ENCODE results near the gene TCF4.

The TCF4 gene

DNA sequence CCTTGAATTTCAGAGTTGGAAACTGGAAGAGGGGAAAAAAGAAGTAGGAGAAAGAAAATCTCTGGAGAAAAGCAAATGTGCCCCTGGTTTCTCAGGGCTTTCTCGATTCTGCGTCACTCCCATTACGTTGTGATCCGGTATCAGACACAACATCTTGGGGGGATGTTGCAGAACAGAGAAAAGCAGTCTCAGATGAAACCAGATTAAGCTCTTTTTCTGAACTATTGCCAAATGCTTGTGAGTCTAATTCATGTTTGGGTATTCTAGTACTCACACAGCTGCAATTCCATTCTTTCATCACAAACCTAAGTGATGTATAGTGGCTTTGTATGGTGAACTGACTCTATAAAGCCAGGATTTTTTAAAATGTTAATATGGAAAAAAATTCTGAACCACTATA, 233.2 kb downstream of the TCF4 start:
- no peak overlapping the region for H3K27ac Mint-ChIP-seq
- H3K4me1 Mint-ChIP-seq: peaks cover 45% of the 10 kb centered on the region

DNA sequence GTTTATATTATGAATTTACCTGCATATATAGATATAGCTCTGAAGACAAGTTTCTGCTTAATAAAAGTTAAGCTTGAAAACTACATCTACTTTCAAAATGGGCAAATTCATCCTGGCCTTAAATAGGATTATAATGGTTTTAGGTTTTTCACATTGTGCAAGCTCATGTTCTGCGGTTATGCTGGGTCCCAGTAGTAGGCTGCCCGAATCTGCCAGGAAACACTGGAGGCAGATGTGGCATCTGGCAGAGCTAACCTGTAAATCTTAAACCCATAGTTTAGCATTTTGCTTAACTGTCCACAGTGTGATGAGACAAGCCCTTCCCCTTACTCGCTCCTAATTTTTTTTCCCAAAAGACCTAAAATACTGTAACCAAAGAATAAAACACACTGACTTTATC, 234.2 kb downstream of the TCF4 start:
- H3K4me3 Mint-ChIP-seq: no peak overlapping the region
- H3K27me3 Mint-ChIP-seq (ENCODE audit: low read depth, poor library complexity): no peaks in the 10 kb centered on the region
- peaks cover 48% of the 10 kb centered on the region for H3K4me1 Mint-ChIP-seq
- TF ChIP-seq, protein P1, sequence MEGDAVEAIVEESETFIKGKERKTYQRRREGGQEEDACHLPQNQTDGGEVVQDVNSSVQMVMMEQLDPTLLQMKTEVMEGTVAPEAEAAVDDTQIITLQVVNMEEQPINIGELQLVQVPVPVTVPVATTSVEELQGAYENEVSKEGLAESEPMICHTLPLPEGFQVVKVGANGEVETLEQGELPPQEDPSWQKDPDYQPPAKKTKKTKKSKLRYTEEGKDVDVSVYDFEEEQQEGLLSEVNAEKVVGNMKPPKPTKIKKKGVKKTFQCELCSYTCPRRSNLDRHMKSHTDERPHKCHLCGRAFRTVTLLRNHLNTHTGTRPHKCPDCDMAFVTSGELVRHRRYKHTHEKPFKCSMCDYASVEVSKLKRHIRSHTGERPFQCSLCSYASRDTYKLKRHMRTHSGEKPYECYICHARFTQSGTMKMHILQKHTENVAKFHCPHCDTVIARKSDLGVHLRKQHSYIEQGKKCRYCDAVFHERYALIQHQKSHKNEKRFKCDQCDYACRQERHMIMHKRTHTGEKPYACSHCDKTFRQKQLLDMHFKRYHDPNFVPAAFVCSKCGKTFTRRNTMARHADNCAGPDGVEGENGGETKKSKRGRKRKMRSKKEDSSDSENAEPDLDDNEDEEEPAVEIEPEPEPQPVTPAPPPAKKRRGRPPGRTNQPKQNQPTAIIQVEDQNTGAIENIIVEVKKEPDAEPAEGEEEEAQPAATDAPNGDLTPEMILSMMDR (IDR thresholded peaks at IDR 0.05): no peak
- peak overlapping the region; percentile 15 for H3K27ac Mint-ChIP-seq
- H3K36me3 Mint-ChIP-seq (ENCODE audit: low read depth): peaks cover 5% of the 10 kb centered on the region
- H3K9me3 Mint-ChIP-seq: no peaks in the 10 kb centered on the region
- no peak for DNase-seq

More for the DNA sequence above, 233.2 kb downstream of the TCF4 start:
- H3K27me3 Mint-ChIP-seq (ENCODE audit: low read depth, poor library complexity): no peaks in the 10 kb centered on the region
- H3K36me3 Mint-ChIP-seq (ENCODE audit: low read depth): peaks cover 13% of the 10 kb centered on the region
- DNase-seq: no peak
- no peaks in the 10 kb centered on the region for H3K9me3 Mint-ChIP-seq
- H3K4me3 Mint-ChIP-seq: no peak overlapping the region
- TF ChIP-seq, protein P1 (IDR thresholded peaks at IDR 0.05): no peak

DNA sequence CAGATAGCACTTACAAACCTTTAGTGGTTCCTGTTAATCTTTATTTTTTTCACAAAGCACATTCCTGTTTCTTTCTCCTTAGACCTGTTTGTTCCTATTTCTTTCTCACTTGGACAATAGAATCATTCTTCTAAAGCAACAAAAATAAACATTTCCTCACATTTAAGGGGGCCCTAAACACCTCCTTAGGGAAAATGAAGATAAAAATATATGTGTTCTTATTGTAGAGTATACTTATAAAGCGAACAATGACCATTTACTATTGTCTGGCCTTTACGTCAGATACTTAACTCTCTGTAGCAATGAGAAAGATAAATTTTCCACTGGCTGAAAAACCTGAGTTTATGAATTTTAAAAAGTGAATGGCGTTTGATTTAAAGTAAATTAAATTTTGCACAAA, 234.6 kb downstream of the TCF4 start:
- peaks cover 48% of the 10 kb centered on the region for H3K4me1 Mint-ChIP-seq
- TF ChIP-seq, protein P1 (IDR thresholded peaks at IDR 0.05): no peak
- no peak overlapping the region for H3K4me3 Mint-ChIP-seq
- H3K36me3 Mint-ChIP-seq (ENCODE audit: low read depth): peaks cover 5% of the 10 kb centered on the region
- no peaks in the 10 kb centered on the region for H3K9me3 Mint-ChIP-seq
- no peaks in the 10 kb centered on the region for H3K27me3 Mint-ChIP-seq (ENCODE audit: low read depth, poor library complexity)
- H3K27ac Mint-ChIP-seq: no peak overlapping the region
- DNase-seq: no peak

DNA sequence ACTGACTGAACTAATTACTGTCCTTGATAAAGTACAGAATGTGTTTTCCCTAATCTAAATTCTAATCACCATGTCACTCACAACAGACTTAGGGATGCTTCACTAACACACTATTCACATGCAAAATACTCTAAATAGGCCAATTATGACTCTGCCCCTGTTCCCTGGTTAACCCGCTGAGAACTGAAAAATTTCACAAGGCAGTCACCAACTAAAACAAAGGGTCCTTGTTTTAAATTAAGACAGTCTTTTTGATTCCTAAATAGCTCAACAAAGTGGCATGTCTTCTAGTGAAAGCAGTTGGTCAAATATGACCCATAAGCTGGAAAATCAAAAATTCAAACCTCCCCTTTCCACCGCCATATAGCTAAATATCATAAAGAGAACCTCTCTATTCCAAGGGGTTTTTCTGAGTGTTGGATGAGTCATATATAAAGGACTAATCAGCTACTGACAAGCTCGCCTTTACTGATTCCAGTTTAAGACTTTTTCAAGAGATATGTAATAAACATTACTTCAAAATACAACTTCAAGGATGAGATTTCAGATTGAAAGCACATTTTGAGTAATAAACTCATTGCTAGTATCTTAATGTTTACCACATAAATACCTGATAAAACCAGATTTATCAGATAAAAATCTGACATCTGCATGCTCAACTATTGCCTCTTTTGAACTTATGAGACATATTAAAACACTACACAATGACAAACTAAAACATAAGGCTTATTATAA, 235.8 kb downstream of the TCF4 start:
- H3K27ac Mint-ChIP-seq: no peak overlapping the region
- H3K36me3 Mint-ChIP-seq (ENCODE audit: low read depth): peaks cover 5% of the 10 kb centered on the region
- no peaks in the 10 kb centered on the region for H3K9me3 Mint-ChIP-seq
- peaks cover 53% of the 10 kb centered on the region for H3K4me1 Mint-ChIP-seq
- DNase-seq: no peak
- TF ChIP-seq, protein P1 (IDR thresholded peaks at IDR 0.05): no peak
- no peak overlapping the region for H3K4me3 Mint-ChIP-seq
- no peaks in the 10 kb centered on the region for H3K27me3 Mint-ChIP-seq (ENCODE audit: low read depth, poor library complexity)

DNA sequence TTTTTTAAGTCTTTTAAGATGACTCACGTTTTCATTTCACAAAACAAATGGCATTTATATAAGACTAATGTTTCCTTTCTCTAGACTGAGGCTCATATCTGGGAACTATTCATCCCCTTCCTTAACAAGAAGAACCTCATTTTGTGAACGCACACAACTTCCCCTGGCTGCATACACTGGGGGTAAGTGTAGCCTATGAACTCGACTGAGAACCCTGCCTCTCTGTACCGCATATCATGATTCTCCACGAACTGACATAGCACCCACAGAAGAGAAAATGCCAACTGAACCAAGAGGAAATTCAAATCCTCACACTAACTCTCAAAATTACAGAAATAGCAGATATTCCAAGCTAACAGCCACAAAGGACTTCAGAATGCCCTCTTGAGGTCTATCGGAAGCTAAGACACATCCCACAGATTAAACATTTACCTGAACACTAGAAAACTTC, 236.7 kb downstream of the TCF4 start:
- Mint-ChIP-seq H3K36me3 (ENCODE audit: low read depth) (peaks cover 5% of the 10 kb centered on the region), H3K9me3 (no peaks in the 10 kb centered on the region), H3K4me1 (peaks cover 57% of the 10 kb centered on the region), H3K27ac (peak overlapping the region; percentile 80), H3K4me3 (no peak overlapping the region), H3K27me3 (ENCODE audit: low read depth, poor library complexity) (no peaks in the 10 kb centered on the region)
- DNase-seq: no peak
- TF ChIP-seq, protein P1 (IDR thresholded peaks at IDR 0.05): no peak

DNA sequence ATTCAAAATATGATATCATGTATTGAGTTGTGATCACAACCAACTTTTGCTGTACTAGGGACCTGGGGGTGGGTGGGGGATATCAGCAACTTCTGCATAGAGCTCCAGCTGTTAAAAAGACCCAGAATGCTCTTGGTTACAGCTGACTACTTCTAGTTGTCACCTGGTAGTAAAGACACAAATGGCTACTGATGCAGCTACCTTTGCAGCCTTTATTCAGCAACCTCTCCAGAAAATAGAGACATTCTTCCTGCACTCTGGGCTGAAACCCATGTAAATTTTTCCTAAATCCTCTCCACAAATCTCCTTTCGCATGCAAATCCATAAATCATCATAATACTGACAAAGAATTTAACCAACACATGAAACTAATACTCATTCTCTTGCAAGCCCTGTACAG, 238.3 kb downstream of the TCF4 start:
- peaks cover 52% of the 10 kb centered on the region for H3K4me1 Mint-ChIP-seq
- peaks cover 5% of the 10 kb centered on the region for H3K36me3 Mint-ChIP-seq (ENCODE audit: low read depth)
- no peak overlapping the region for H3K27ac Mint-ChIP-seq
- no peaks in the 10 kb centered on the region for H3K9me3 Mint-ChIP-seq
- no peak for DNase-seq
- TF ChIP-seq, protein P1 (IDR thresholded peaks at IDR 0.05): no peak
- H3K4me3 Mint-ChIP-seq: no peak overlapping the region
- H3K27me3 Mint-ChIP-seq (ENCODE audit: low read depth, poor library complexity): no peaks in the 10 kb centered on the region
